ENCODE results near the gene CEP128. TPM values are rescaled to one million over a fixed set of nuclear protein-coding genes. Genes with fewer than 3 reads are reported as not detected.
"Not testable (repeated sequence)": the region's sequence is repeated elsewhere in the genome, so short reads cannot be mapped to it uniquely, and the experiment has no call there.

CEP128 gene
- total RNA-seq, 4 donors from 2014 or later = 13.9 to 18.1 (median 16.0) TPM

DNA sequence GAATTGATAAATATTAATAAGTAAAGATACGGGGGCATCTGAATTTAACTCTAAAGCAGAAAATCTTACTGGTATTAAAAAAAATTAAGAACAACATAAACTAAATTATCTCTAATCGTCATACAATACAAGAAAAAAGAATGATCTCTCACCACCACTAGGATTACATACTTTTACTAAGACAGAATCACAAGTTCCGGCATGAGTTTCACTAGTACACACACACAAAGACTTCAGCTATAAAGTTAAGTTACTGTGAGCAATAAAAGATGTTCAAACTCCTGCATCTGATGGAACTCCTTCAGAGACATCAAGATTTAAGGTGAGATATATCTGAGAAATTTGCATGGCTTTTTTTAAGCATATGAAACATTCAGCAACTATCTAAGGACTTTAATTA, 21.9 kb downstream of the CEP128 start:
- Histone ChIP-seq H3K27me3 (no peaks in the 10 kb centered on the region), H3K36me3 (no peaks in the 10 kb centered on the region), H3K9me3 (no peaks in the 10 kb centered on the region), H3K4me1 (no peaks in the 10 kb centered on the region), H3K4me3 (replicated peaks in 1 of 3) (no peak overlapping the region), H3K27ac (no peak overlapping the region)
- TF ChIP-seq, protein P1, sequence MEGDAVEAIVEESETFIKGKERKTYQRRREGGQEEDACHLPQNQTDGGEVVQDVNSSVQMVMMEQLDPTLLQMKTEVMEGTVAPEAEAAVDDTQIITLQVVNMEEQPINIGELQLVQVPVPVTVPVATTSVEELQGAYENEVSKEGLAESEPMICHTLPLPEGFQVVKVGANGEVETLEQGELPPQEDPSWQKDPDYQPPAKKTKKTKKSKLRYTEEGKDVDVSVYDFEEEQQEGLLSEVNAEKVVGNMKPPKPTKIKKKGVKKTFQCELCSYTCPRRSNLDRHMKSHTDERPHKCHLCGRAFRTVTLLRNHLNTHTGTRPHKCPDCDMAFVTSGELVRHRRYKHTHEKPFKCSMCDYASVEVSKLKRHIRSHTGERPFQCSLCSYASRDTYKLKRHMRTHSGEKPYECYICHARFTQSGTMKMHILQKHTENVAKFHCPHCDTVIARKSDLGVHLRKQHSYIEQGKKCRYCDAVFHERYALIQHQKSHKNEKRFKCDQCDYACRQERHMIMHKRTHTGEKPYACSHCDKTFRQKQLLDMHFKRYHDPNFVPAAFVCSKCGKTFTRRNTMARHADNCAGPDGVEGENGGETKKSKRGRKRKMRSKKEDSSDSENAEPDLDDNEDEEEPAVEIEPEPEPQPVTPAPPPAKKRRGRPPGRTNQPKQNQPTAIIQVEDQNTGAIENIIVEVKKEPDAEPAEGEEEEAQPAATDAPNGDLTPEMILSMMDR (IDR thresholded peaks at IDR 0.05) = no peak
- TF ChIP-seq POLR2A (IDR thresholded peaks at IDR 0.05) = no peak
- intact Hi-C loops (cut with DNase I) = no loop called here
- WGBS, 2 donors = 93 to 97% methylated on average over 3 of the region's 3 CpGs
- DNase-seq = no peak

DNA sequence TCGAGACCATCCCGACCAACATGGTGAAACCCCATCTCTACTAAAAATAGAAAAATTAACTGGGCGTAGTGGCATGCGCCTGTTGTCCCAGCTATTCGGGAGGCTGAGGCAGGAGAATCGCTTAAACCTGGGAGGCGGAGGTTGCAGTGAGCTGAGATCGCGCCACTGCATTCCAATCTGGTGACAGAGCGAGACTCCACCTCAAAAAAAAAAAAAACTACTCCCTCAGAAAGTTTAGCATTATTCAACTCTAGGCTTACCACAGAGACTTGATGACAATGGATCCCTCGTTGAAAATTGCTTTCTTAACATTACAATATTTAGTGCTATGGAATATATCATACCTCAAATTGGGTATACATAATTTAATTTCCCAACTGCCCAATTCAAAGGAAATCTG, 29.5 kb downstream of the CEP128 start:
- H3K4me1 ChIP-seq; intact Hi-C loops (cut with DNase I); H3K9me3 ChIP-seq; DNase-seq; H3K4me3 ChIP-seq (replicated peaks in 1 of 3); H3K27ac ChIP-seq; H3K36me3 ChIP-seq; H3K27me3 ChIP-seq: not testable (repeated sequence)
- WGBS, 2 donors = 96 to 98% methylated on average over 11 of the region's 11 CpGs

DNA sequence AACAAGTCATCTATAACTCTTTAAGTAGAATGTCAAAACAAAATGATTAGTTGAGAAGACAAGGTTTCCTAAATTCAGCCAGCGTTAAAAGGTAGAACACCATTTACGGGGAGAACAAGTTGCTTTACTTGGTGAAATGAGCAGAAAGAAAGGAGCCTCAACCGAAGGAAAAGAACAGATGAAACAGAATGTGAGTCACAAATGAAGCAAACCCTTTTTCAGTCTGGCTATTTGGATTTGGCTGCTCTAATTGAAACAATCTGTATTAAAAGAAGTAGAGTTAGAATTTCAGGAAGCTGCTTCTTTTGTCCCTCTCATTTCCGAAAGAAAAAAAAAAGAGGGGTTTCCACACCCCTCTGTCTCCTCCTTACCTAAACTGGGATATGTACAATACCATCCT, 34.6 kb downstream of the CEP128 start:
- no peak overlapping the region for H3K4me3 ChIP-seq (replicated peaks in 1 of 3)
- H3K4me1 ChIP-seq = no peaks in the 10 kb centered on the region
- H3K27ac ChIP-seq = no peak overlapping the region
- no peaks in the 10 kb centered on the region for H3K36me3 ChIP-seq
- intact Hi-C loops (cut with DNase I) = no loop called here
- TF ChIP-seq, protein P1 (IDR thresholded peaks at IDR 0.05) = no peak
- no peak for TF ChIP-seq POLR2A (IDR thresholded peaks at IDR 0.05)
- WGBS, 2 donors = 92% methylated on average over 4 of the region's 4 CpGs
- H3K9me3 ChIP-seq = no peaks in the 10 kb centered on the region
- no peaks in the 10 kb centered on the region for H3K27me3 ChIP-seq
- no peak for DNase-seq

DNA sequence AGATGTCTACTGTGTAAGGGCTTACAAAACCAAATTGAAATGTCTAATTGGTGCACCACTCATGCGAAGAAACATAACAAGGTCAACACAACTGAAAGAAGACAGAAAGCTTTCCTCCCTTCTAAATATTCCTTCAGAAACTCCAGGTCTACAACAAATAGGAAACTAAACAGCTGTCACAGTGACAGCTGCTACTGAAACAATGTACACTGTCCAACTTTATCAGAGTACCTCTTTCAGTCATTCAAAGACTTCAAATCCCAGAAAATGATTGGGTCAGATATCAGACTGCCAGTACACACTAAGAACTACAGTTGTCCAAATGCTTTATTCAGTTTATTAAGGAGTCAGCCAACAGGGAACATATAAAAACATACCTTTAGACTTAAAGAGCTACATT, 35.2 kb downstream of the CEP128 start:
- TF ChIP-seq, protein P1 (IDR thresholded peaks at IDR 0.05) = no peak
- no peak for TF ChIP-seq POLR2A (IDR thresholded peaks at IDR 0.05)
- intact Hi-C loops (cut with DNase I) = no loop called here
- 0 to 66% methylated on average over 1 of the region's 1 CpG for WGBS, 2 donors
- Histone ChIP-seq H3K9me3 (no peaks in the 10 kb centered on the region), H3K4me3 (replicated peaks in 1 of 3) (no peak overlapping the region), H3K4me1 (no peaks in the 10 kb centered on the region), H3K27ac (no peak overlapping the region), H3K27me3 (no peaks in the 10 kb centered on the region), H3K36me3 (no peaks in the 10 kb centered on the region)
- DNase-seq = no peak

DNA sequence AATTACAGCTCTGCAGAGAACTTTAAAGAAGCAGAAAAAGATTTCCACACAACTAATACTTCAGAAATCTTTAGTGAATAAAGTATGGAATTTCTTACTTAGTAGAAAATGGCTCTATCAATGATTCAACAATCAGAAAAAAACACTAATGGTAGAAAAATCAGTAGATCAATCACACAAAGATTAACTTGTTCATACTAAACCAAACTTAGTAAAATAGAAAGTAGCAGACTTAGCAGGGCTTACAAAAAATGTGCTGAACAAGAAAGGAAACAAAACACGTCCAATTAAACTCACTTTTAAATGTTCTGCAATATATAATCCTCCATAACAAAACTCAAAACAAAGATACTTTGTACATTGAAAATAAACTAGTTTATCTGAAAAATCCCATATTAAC, 38.9 kb downstream of the CEP128 start:
- Histone ChIP-seq H3K9me3 (no peaks in the 10 kb centered on the region), H3K36me3 (no peaks in the 10 kb centered on the region), H3K4me3 (replicated peaks in 1 of 3) (no peak overlapping the region), H3K27ac (no peak overlapping the region), H3K27me3 (no peaks in the 10 kb centered on the region), H3K4me1 (no peaks in the 10 kb centered on the region)
- no peak for TF ChIP-seq POLR2A (IDR thresholded peaks at IDR 0.05)
- DNase-seq = no peak
- intact Hi-C loops (cut with DNase I) = no loop called here
- WGBS, 2 donors = 80 to 96% methylated on average over 1 of the region's 1 CpG

DNA sequence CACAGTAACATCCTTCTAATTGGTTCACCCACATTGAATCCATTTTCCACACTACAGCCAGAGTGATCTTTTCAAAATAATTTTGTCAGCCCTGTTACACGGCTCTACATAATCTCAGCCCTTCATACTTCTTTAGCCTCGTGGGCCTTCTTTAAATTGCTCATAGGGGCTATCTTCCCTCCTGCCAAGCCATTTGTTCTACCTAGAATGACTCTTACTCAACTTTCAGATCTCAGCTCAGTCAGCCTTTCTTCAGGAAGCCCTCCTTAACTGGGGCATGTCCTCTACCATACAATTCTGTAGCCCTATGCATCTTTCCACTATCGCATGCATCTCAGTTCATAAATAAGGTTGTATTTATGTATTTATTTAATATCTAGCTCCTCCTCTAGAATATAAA, 39.7 kb downstream of the CEP128 start:
- whole genome bisulfite sequencing, 2 donors = 92 to 93% methylated on average over 3 of the region's 3 CpGs
- no peaks in the 10 kb centered on the region for H3K36me3 ChIP-seq
- H3K27ac ChIP-seq = no peak overlapping the region
- no peaks in the 10 kb centered on the region for H3K4me1 ChIP-seq
- TF ChIP-seq POLR2A (IDR thresholded peaks at IDR 0.05) = no peak
- TF ChIP-seq, protein P1 (IDR thresholded peaks at IDR 0.05) = no peak
- no peaks in the 10 kb centered on the region for H3K27me3 ChIP-seq
- no peaks in the 10 kb centered on the region for H3K9me3 ChIP-seq
- no peak for DNase-seq
- intact Hi-C loops (cut with DNase I) = no loop called here
- H3K4me3 ChIP-seq (replicated peaks in 1 of 3) = no peak overlapping the region

Measured in thyroid gland (tissue), 4 donors.